H1 (cell line): ENCODE measurements around the gene MEIS2. TPM values are rescaled to one million over a fixed set of nuclear protein-coding genes. Genes with fewer than 3 reads are reported as not detected.

Experiments
- ASH2L ChIP-seq: fragments of 200-600, 300-600 bp; sonication (generic); IDR thresholded peaks from one replicate; pipeline ENCODE4 v1.7.1; 2017; ENCODE audit warnings: low read length
- EZH2 ChIP-seq: fragments of 200-600 bp; sonication (generic); IDR thresholded peaks from 2 replicates; pipeline ENCODE4 v1.7.1; 2012; ENCODE audit warnings: low read depth, mild to moderate bottlenecking, moderate library complexity, low read length, inconsistent platforms; ENCODE audit not compliant: severe bottlenecking
- KDM5A ChIP-seq: fragments of 200-600 bp; IDR thresholded peaks from 2 replicates; pipeline ENCODE4 v1.7.1; 2012; ENCODE audit warnings: mild to moderate bottlenecking, low read length, inconsistent platforms, mixed read lengths
- RNF2 ChIP-seq: fragments of 200-900, 300-1000 bp; sonication (generic); IDR thresholded peaks from 2 replicates; pipeline ENCODE4 v1.7.1; 2016; ENCODE audit warnings: borderline replicate concordance, low read depth, mild to moderate bottlenecking, antibody characterized with exemption, low read length; ENCODE audit not compliant: poor library complexity, severe bottlenecking; ENCODE audit errors: missing control alignments
- RXRA ChIP-seq: IDR thresholded peaks from 2 replicates; pipeline ENCODE4 v1.6.1; 2011; ENCODE audit warnings: low read depth, mild to moderate bottlenecking, low read length, moderate library complexity; ENCODE audit not compliant: insufficient read depth
- TAF1 ChIP-seq: IDR thresholded peaks from 2 replicates; pipeline ENCODE4 v1.6.1; 2011; ENCODE audit warnings: mild to moderate bottlenecking, low read depth, low read length
- TCF12 ChIP-seq: IDR thresholded peaks from 2 replicates; pipeline ENCODE4 v1.6.1; 2011; ENCODE audit warnings: low read depth, mild to moderate bottlenecking, low read length
- YY1 ChIP-seq: IDR thresholded peaks from 2 replicates; pipeline ENCODE4 v1.6.1; 2011; ENCODE audit warnings: low read depth, mild to moderate bottlenecking, low read length
- polyA plus RNA-seq, 7 experiments: library from polyadenylated mRNA; depleted of rRNA in 3 of 7; stranded (reverse) in 5 of 7; unstranded in 2 of 7; fragments of >200 nt in 5 of 7; fragments of 200-250 nt in 2 of 7; gene quantifications; 1 replicate in 5 of 7; 2 replicates in 1 of 7; 4 replicates in 1 of 7; pipeline versions ENCODE4 v1.2.1 to v1.2.3, GENCODE V29; 2011 to 2013; ENCODE audit warnings: missing spikeins in 2 of 7, mixed read lengths in 2 of 7
- total RNA-seq: library from RNA; stranded (reverse); fragmentation: NEBNext Ultra II Directional; extraction: Animal tissue kit (Norgen Biotek cat#: 25700); gene quantifications from 2 replicates; pipeline ENCODE4 v1.2.1, GENCODE V29; 2021
- TF ChIP-seq, protein P1 (sequence below): fragments of 300-600 bp; sonication (generic); IDR thresholded peaks from 2 replicates; pipeline ENCODE4 v1.7.1; 2012; ENCODE audit warnings: low read length, moderate library complexity, mild to moderate bottlenecking, inconsistent platforms; ENCODE audit not compliant: insufficient replicate concordance

The MEIS2 gene
- total and polyA plus RNA-seq, 2 of the 8 experiments (the other 6 are each of a cell fraction or from before 2014, with no cell fraction given), result 0.22 to 1.2 TPM

DNA sequence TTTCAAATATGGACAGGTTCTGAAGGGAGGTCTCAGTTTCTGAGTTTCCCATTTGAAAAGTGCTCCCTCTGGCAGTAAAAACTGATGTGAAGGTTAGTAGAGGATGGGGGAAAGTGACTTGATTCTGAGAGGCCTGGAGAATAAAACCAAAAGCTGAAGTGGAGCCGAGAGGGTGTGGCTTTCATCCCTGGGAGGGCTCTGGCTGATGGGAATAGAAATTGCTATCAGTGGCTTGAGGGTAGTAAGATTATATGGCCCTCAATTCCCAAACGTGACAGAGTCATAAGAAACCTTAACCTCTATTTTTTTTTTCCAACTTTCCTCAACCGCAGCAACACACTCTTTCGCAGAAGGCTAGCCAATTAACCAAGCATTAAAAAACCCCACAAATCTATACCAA, 185.9 kb downstream of the MEIS2 start (continued):
- TF ChIP-seq, protein P1, sequence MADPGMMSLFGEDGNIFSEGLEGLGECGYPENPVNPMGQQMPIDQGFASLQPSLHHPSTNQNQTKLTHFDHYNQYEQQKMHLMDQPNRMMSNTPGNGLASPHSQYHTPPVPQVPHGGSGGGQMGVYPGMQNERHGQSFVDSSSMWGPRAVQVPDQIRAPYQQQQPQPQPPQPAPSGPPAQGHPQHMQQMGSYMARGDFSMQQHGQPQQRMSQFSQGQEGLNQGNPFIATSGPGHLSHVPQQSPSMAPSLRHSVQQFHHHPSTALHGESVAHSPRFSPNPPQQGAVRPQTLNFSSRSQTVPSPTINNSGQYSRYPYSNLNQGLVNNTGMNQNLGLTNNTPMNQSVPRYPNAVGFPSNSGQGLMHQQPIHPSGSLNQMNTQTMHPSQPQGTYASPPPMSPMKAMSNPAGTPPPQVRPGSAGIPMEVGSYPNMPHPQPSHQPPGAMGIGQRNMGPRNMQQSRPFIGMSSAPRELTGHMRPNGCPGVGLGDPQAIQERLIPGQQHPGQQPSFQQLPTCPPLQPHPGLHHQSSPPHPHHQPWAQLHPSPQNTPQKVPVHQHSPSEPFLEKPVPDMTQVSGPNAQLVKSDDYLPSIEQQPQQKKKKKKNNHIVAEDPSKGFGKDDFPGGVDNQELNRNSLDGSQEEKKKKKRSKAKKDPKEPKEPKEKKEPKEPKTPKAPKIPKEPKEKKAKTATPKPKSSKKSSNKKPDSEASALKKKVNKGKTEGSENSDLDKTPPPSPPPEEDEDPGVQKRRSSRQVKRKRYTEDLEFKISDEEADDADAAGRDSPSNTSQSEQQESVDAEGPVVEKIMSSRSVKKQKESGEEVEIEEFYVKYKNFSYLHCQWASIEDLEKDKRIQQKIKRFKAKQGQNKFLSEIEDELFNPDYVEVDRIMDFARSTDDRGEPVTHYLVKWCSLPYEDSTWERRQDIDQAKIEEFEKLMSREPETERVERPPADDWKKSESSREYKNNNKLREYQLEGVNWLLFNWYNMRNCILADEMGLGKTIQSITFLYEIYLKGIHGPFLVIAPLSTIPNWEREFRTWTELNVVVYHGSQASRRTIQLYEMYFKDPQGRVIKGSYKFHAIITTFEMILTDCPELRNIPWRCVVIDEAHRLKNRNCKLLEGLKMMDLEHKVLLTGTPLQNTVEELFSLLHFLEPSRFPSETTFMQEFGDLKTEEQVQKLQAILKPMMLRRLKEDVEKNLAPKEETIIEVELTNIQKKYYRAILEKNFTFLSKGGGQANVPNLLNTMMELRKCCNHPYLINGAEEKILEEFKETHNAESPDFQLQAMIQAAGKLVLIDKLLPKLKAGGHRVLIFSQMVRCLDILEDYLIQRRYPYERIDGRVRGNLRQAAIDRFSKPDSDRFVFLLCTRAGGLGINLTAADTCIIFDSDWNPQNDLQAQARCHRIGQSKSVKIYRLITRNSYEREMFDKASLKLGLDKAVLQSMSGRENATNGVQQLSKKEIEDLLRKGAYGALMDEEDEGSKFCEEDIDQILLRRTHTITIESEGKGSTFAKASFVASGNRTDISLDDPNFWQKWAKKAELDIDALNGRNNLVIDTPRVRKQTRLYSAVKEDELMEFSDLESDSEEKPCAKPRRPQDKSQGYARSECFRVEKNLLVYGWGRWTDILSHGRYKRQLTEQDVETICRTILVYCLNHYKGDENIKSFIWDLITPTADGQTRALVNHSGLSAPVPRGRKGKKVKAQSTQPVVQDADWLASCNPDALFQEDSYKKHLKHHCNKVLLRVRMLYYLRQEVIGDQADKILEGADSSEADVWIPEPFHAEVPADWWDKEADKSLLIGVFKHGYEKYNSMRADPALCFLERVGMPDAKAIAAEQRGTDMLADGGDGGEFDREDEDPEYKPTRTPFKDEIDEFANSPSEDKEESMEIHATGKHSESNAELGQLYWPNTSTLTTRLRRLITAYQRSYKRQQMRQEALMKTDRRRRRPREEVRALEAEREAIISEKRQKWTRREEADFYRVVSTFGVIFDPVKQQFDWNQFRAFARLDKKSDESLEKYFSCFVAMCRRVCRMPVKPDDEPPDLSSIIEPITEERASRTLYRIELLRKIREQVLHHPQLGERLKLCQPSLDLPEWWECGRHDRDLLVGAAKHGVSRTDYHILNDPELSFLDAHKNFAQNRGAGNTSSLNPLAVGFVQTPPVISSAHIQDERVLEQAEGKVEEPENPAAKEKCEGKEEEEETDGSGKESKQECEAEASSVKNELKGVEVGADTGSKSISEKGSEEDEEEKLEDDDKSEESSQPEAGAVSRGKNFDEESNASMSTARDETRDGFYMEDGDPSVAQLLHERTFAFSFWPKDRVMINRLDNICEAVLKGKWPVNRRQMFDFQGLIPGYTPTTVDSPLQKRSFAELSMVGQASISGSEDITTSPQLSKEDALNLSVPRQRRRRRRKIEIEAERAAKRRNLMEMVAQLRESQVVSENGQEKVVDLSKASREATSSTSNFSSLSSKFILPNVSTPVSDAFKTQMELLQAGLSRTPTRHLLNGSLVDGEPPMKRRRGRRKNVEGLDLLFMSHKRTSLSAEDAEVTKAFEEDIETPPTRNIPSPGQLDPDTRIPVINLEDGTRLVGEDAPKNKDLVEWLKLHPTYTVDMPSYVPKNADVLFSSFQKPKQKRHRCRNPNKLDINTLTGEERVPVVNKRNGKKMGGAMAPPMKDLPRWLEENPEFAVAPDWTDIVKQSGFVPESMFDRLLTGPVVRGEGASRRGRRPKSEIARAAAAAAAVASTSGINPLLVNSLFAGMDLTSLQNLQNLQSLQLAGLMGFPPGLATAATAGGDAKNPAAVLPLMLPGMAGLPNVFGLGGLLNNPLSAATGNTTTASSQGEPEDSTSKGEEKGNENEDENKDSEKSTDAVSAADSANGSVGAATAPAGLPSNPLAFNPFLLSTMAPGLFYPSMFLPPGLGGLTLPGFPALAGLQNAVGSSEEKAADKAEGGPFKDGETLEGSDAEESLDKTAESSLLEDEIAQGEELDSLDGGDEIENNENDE, result no peak
- TF ChIP-seq EZH2 (no peak), YY1 (no peak), ASH2L (no peak), TCF12 (no peak), RNF2 (no peak), KDM5A (no peak), RXRA (no peak), TAF1 (no peak)
